Prostate gland (tissue), 2 donors: ENCODE results near the gene HSPD1. TPM values are rescaled to one million over a fixed set of nuclear protein-coding genes. Genes with fewer than 3 reads are reported as not detected.

Experiments used
- DNase-seq: peaks from one replicate; pipeline ENCODE4 v3.0.0-alpha.2; 2019; ENCODE audit warnings: low spot score
- H3K27ac ChIP-seq, 2 donors: fragments of 200-600 bp; sonication (generic); 2 replicates each; pipeline ENCODE4 v1.5.1; 2017 to 2019
- H3K27me3 ChIP-seq: fragments of 200-600 bp; sonication (generic); replicated peaks from 2 replicates; pipeline ENCODE4 v1.5.1; 2019; ENCODE audit not compliant: insufficient read depth
- H3K36me3 ChIP-seq, 2 donors: fragments of 200-600 bp; sonication (generic); 1 replicate in 1 of 2; 2 replicates in 1 of 2; pipeline versions ENCODE4 v1.5.1 to v1.8.1; 2017 to 2019
- H3K4me1 ChIP-seq: fragments of 200-600 bp; sonication (generic); replicated peaks from 2 replicates; pipeline ENCODE4 v1.5.1; 2019
- H3K4me3 ChIP-seq, 2 donors: fragments of 200-600 bp; sonication (generic); 2 replicates each; pipeline ENCODE4 v1.5.1; 2017 to 2019
- H3K9me3 ChIP-seq: fragments of 200-600 bp; sonication (generic); 2 replicates; pipeline ENCODE4 v1.5.1; 2017
- CTCF ChIP-seq, 4 experiments: fragments of 200-600 bp in 2 of 4; fragments of 450-650 bp in 2 of 4; sonication (generic) in 2 of 4; IDR thresholded peaks; 1 replicate in 3 of 4; 2 replicates in 1 of 4; pipeline ENCODE4 v1.5.1; 2016 to 2019; ENCODE audit warnings: antibody characterized with exemption in 4 of 4, mild to moderate bottlenecking in 2 of 4, moderate library complexity in 2 of 4
- POLR2A ChIP-seq: fragments of 450-650 bp; IDR thresholded peaks from one replicate; pipeline ENCODE4 v1.6.1; 2016; ENCODE audit warnings: antibody characterized with exemption, mild to moderate bottlenecking
- POLR2AphosphoS5 ChIP-seq: sonication (generic); formaldehyde crosslinking; IDR thresholded peaks from one replicate; pipeline ENCODE4 v1.6.1; 2017; ENCODE audit warnings: antibody characterized with exemption
- WGBS: methylation state at CpG from one replicate; pipeline ENCODE4 v1.1.5; 2018; 5-methylcytosine and 5-hydroxymethylcytosine counted together
- intact Hi-C: fragments of 100-400 bp; cut with DNase I; formaldehyde crosslinking; loops from one replicate; pipeline ENCODE4 v1.14.2; 2022
- total RNA-seq, 2 donors: library from RNA; depleted of rRNA; stranded (reverse); fragments of >200 nt; gene quantifications; one replicate each; pipeline ENCODE4 v1.1.0, GENCODE V29; 2016

HSPD1 gene
- total RNA-seq, result 100 to 1,000 TPM in 1 of 2 donors, 10 to 100 TPM in 1; 95.5 to 110 TPM

GRCh38 chr2:197499594-197500502 is at the start of gene HSPD1, which contains the start of gene HSPE1:
HSPD1 (minus strand) TSS chr2:197499840; CDS start chr2:197498848, 992 bp downstream.
HSPE1 (plus strand) TSS chr2:197500379; CDS start chr2:197500437, 58 bp downstream.
- Histone ChIP-seq H3K4me1 (no peaks in the 10 kb centered on the region), H3K27me3 (no peaks in the 10 kb centered on the region), H3K27ac (peak within 1 kb of the TSS; percentile 99 to 100), H3K36me3 (no peaks in the 10 kb centered on the region), H3K4me3 (peak within 1 kb of the TSS; percentile 85 to 93), H3K9me3 (no peaks in the 10 kb centered on the region)
- WGBS, result under 1% methylated on average over 98 of the region's 104 CpGs
- DNase-seq, result peak; percentile 98
- TF ChIP-seq CTCF (IDR thresholded peaks at IDR 0.05) (peak in 2 of 4 experiments; percentile 18 to 47), POLR2AphosphoS5 (peak; percentile 99), POLR2A (peak; percentile 99)
- intact Hi-C loops, result loop anchor here (2.0 to 10.0 kb wide), 3 partner anchors 48 to 205 kb away; partner anchors contain the start of genes COQ10B, MARS2 and SF3B1

- intact Hi-C loops, result no loop called here
- Histone ChIP-seq H3K36me3 (no peaks in the 10 kb centered on the region), H3K4me1 (no peaks in the 10 kb centered on the region), H3K27ac (no peak overlapping the region), H3K27me3 (no peaks in the 10 kb centered on the region), H3K4me3 (no peak overlapping the region), H3K9me3 (no peaks in the 10 kb centered on the region)
- DNase-seq, result no peak
- WGBS, result 94% methylated on average over 5 of the region's 5 CpGs
- no peak for TF ChIP-seq POLR2A
- no peak for TF ChIP-seq POLR2AphosphoS5
Measured at GRCh38 chr2:197548582-197548981, 48.9 kb upstream of the HSPD1 start.

DNA sequence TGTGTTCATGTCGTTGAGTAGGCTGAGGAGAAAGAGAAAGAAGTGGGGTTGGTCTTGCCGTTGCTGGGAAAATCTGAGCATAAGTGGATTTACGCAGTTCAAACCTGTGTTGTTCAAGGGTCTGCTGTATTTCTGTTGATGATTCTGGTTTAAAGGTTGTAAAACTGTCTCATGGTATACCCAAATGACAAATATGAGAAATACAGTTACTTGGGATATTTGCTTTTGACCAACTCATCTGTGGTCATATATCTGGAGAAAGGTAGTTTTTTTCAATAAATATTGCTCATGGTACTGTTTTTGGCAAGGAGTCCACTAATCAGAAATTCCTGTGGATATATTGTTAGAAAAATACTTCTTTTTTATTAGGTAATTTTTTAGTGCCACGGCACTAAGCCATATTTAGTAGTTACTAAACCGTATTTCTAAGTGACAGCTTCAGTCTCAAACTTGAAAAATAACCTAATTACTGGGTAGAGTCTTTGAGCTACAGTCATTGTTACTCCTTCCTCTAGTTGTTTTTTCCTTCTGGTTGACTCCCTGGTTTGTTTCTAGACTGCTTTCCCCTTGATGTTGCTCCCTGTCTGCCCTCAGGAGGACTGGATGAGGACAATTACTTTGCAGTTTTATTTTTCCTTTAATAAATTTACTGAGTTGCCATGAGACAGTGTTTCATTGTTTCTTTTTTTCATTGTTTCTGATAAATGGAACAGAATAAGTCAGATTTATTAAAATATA is 47.7 kb upstream of the HSPD1 start:
- intact Hi-C loops, result no loop called here
- H3K9me3 ChIP-seq, result no peaks in the 10 kb centered on the region
- no peak overlapping the region for H3K27ac ChIP-seq
- no peak overlapping the region for H3K4me3 ChIP-seq
- WGBS, result 85% methylated on average over 5 of the region's 5 CpGs
- H3K36me3 ChIP-seq, result no peaks in the 10 kb centered on the region
- DNase-seq, result no peak
- no peaks in the 10 kb centered on the region for H3K4me1 ChIP-seq
- TF ChIP-seq POLR2A, result no peak
- TF ChIP-seq POLR2AphosphoS5, result no peak
- TF ChIP-seq CTCF (IDR thresholded peaks at IDR 0.05), result no peak
- H3K27me3 ChIP-seq, result no peaks in the 10 kb centered on the region

- no peak for TF ChIP-seq CTCF (IDR thresholded peaks at IDR 0.05)
- Histone ChIP-seq H3K4me1 (no peaks in the 10 kb centered on the region), H3K27ac (no peak overlapping the region), H3K36me3 (no peaks in the 10 kb centered on the region), H3K4me3 (no peak overlapping the region), H3K9me3 (no peaks in the 10 kb centered on the region), H3K27me3 (no peaks in the 10 kb centered on the region)
- WGBS, result 88% methylated on average over 3 of the region's 3 CpGs
- no peak for DNase-seq
- intact Hi-C loops, result no loop called here
Measured at GRCh38 chr2:197543206-197543605, 43.6 kb upstream of the HSPD1 start.

GRCh38 chr2:197539734-197540133 is 40.1 kb upstream of the HSPD1 start:
- Histone ChIP-seq H3K4me3 (no peak overlapping the region), H3K36me3 (no peaks in the 10 kb centered on the region), H3K27me3 (no peaks in the 10 kb centered on the region), H3K4me1 (no peaks in the 10 kb centered on the region), H3K27ac (no peak overlapping the region), H3K9me3 (no peaks in the 10 kb centered on the region)
- no peak for DNase-seq
- 75% methylated on average over 1 of the region's 1 CpG for WGBS
- TF ChIP-seq POLR2A, result no peak
- no peak for TF ChIP-seq POLR2AphosphoS5
- TF ChIP-seq CTCF (IDR thresholded peaks at IDR 0.05), result no peak
- intact Hi-C loops, result no loop called here
